Hematopoietic multipotent progenitor cell treated with erythropoietin and hydrocortisone succinate and interleukin-3 and kit ligand, for 15 days (in vitro differentiated cells): Measurements from ENCODE around the gene ABI1.

ENCODE experiments used
- DNase-seq: peaks from one replicate; pipeline ENCODE4 v3.0.0-alpha.2; 2015; ENCODE audit warnings: low spot score

The ABI1 gene

GRCh38 chr10:26854524-26854923 is 6.2 kb downstream of the ABI1 start:
- DNase-seq: no peak

- no peak for DNase-seq
Measured at GRCh38 chr10:26844396-26844975, 16.3 kb downstream of the ABI1 start.

GRCh38 chr10:26843736-26844135 is 17.0 kb downstream of the ABI1 start:
- DNase-seq: no peak

- no peak for DNase-seq
Measured at GRCh38 chr10:26841733-26842317, 18.9 kb downstream of the ABI1 start.

GRCh38 chr10:26840938-26841732 is 19.6 kb downstream of the ABI1 start:
- DNase-seq: no peak

- DNase-seq: no peak
Measured at GRCh38 chr10:26839966-26840627, 20.7 kb downstream of the ABI1 start.

GRCh38 chr10:26837139-26837538 is 23.6 kb downstream of the ABI1 start:
- no peak for DNase-seq

GRCh38 chr10:26835025-26835424 is 25.7 kb downstream of the ABI1 start:
- no peak for DNase-seq

GRCh38 chr10:26832960-26833359 is 27.8 kb downstream of the ABI1 start:
- no peak for DNase-seq

- DNase-seq: no peak
Measured at GRCh38 chr10:26831936-26832335, 28.8 kb downstream of the ABI1 start.

- no peak for DNase-seq
Measured at GRCh38 chr10:26829810-26830515, 30.8 kb downstream of the ABI1 start.

- no peak for DNase-seq
Measured at GRCh38 chr10:26824015-26824690, 36.6 kb downstream of the ABI1 start.

- no peak for DNase-seq
Measured at GRCh38 chr10:26821699-26822570, 38.8 kb downstream of the ABI1 start.

- DNase-seq: no peak
Measured at GRCh38 chr10:26815500-26815899, 45.3 kb downstream of the ABI1 start.

- DNase-seq: no peak
Measured at GRCh38 chr10:26810435-26811026, 50.2 kb downstream of the ABI1 start.

- DNase-seq: no peak
Measured at GRCh38 chr10:26809973-26810372, 50.8 kb downstream of the ABI1 start.

- no peak for DNase-seq
Measured at GRCh38 chr10:26807532-26807931, 53.2 kb downstream of the ABI1 start.

- no peak for DNase-seq
Measured at GRCh38 chr10:26806557-26806956, 54.2 kb downstream of the ABI1 start.

GRCh38 chr10:26805567-26806245 is 55.1 kb downstream of the ABI1 start:
- no peak for DNase-seq
